ENCODE results near the gene ZNF385C. TPM values are rescaled to one million over a fixed set of nuclear protein-coding genes. Genes with fewer than 3 reads are reported as not detected.

ZNF385C gene
- total RNA-seq, 1 experiment from 2014 or later, result 2.8 TPM

- Mint-ChIP-seq H3K9me3 (no peaks in the 10 kb centered on the region), H3K4me1 (peaks cover 46 to 55% of the 10 kb centered on the region in 2 experiments), H3K27ac (peak within 1 kb of the TSS; percentile 98 to 100 (median 100)), H3K27me3 (ENCODE audit: low read depth) (no peaks in the 10 kb centered on the region), H3K36me3 (ENCODE audit: insufficient read depth in 1 of 3, low read depth in 3 of 3) (peaks cover 6 to 26% (median 15%) of the 10 kb centered on the region in 3 experiments), H3K4me3 (peak within 1 kb of the TSS; percentile 97 to 99)
- H3K27me3 ChIP-seq (ENCODE audit: insufficient read depth, low read length), result no peaks in the 10 kb centered on the region; the same call in 1 of the 2 replicates
- TF ChIP-seq CTCF (conservative IDR thresholded peaks at IDR 0.05), result no peak
- H2BK5ac ChIP-seq (ENCODE audit: insufficient read length, low read length), result peak within 1 kb of the TSS; percentile 59
- no peak within 1 kb of the TSS for H4K91ac ChIP-seq (ENCODE audit: insufficient read length, low read depth, low read length)
- no peak within 1 kb of the TSS for H2AFZ ChIP-seq (ENCODE audit: low read length)
- H3K79me2 ChIP-seq (ENCODE audit: insufficient read depth, low read length), result peaks cover 24% of the 10 kb centered on the region; the same call in 1 of the 2 replicates
- WGBS (ENCODE audit: extremely low coverage, insufficient read length, low lambda C conversion rate), result no CpG with 5 or more reads among the region's 70 CpGs
- H3K23ac ChIP-seq (ENCODE audit: insufficient read length, low read depth, low read length), result no peak within 1 kb of the TSS
- peak within 1 kb of the TSS; percentile 94 for H3K14ac ChIP-seq (ENCODE audit: insufficient read depth, low read length)
- H3K4me1 ChIP-seq (ENCODE audit: insufficient read depth, low read length), result peaks cover 8% of the 10 kb centered on the region; the same call in 1 of the 2 replicates
- peak; percentile 96 for DNase-seq
- peak within 1 kb of the TSS; percentile 79 for H3K4me2 ChIP-seq (ENCODE audit: insufficient read depth, insufficient read length, low read length)
- H3T11ph ChIP-seq (ENCODE audit: low read length), result peak within 1 kb of the TSS; percentile 24
- peak within 1 kb of the TSS; percentile 1; the same call in 1 of the 2 replicates for H3K4ac ChIP-seq (ENCODE audit: low read depth, low read length)
- H4K5ac ChIP-seq (ENCODE audit: insufficient read length, low read depth, low read length), result peak within 1 kb of the TSS; percentile 43
- no peaks in the 10 kb centered on the region for H3K9me3 ChIP-seq (ENCODE audit: control insufficient read depth, low read depth, low read length)
- H3K79me1 ChIP-seq (ENCODE audit: insufficient read depth, low read depth, low read length, poor library complexity, severe bottlenecking), result no peaks in the 10 kb centered on the region
- H2BK12ac ChIP-seq (ENCODE audit: insufficient read length, low read depth, low read length), result no peak within 1 kb of the TSS
- H4K8ac ChIP-seq (replicated peaks; ENCODE audit: insufficient read length, low read depth, low read length), result no peak within 1 kb of the TSS
- peak within 1 kb of the TSS; percentile 88 for H3K9ac ChIP-seq (ENCODE audit: extremely low read depth, insufficient read length, low read length)
- peak within 1 kb of the TSS; percentile 61 for H3K27ac ChIP-seq (ENCODE audit: insufficient read length, low read depth, low read length)
- H2AK5ac ChIP-seq (ENCODE audit: insufficient read length, low read length), result peak within 1 kb of the TSS; percentile 21
- H3K23me2 ChIP-seq (ENCODE audit: insufficient read length, low read depth, low read length, poor library complexity, severe bottlenecking), result peaks cover 14% of the 10 kb centered on the region
- no peak within 1 kb of the TSS for H2BK20ac ChIP-seq (ENCODE audit: low read depth, low read length, poor library complexity, severe bottlenecking)
- no peak within 1 kb of the TSS for H2BK15ac ChIP-seq (ENCODE audit: low read depth, low read length)
- H3K18ac ChIP-seq (ENCODE audit: insufficient read length, low read depth, low read length), result peak within 1 kb of the TSS; percentile 96
- H4K20me1 ChIP-seq (ENCODE audit: control insufficient read depth, insufficient read depth, insufficient read length), result no peaks in the 10 kb centered on the region
- peak within 1 kb of the TSS; percentile 20 for H3K56ac ChIP-seq (ENCODE audit: insufficient read length, low read depth, low read length)
- H2BK120ac ChIP-seq (ENCODE audit: low read depth, low read length, poor library complexity, severe bottlenecking), result peak within 1 kb of the TSS; percentile 7
Observed at GRCh38 chr17:42016941-42017865, 81.1 kb downstream of the ZNF385C start, which contains the start of gene DNAJC7. Gene DNAJC7, minus strand, starts transcription at chr17:42017439. Its CDS starts 23 bp downstream, at chr17:42017416.

All from H9 (cell line).